HepG2 (cell line): Measurements from ENCODE around the gene DENND5B. TPM values are rescaled to one million over a fixed set of nuclear protein-coding genes. Genes with fewer than 3 reads are reported as not detected.

ENCODE experiments used
- ATAC-seq: fragments of 200-7000 bp; cut with Tn5 transposase; 3 replicates; pipeline ENCODE4 v1.9.1; 2020; ENCODE audit warnings: mild to moderate bottlenecking, moderate library complexity
- BruUV-seq: library from RNA; stranded (reverse); fragments of 400-500 nt; replicated peaks from 2 replicates; lab custom pipeline; 2021; lab: Mats Ljungman, UMichigan
- CTCF ChIA-PET: fragments of 300-600 bp; formaldehyde crosslinking; extraction: SDS; loops from one replicate; lab custom pipeline; 2021; ENCODE audit warnings: low total read pairs, inconsistent platforms, low intra/inter-chr PET ratio; lab: Yijun Ruan, JAX
- POLR2A ChIA-PET: fragments of 350-600 bp; sonication (Branson Sonifier 250); formaldehyde crosslinking; loops from one replicate; lab custom pipeline; 2020; ENCODE audit warnings: antibody characterized with exemption, inconsistent platforms; lab: Yijun Ruan, JAX
- DNase-seq: peaks from one replicate; pipeline ENCODE4 v3.0.0-alpha.2; 2015; ENCODE audit warnings: low spot score
- FAIRE-seq: peaks from 3 replicates; lab custom pipeline; 2011; peaks lifted over from hg19 to GRCh38; lab: Jason Lieb, UNC
- H2AFZ ChIP-seq: one replicate; pipeline ENCODE4 v1.6.1; 2011; ENCODE audit warnings: low read length, inconsistent platforms
- H3K27ac ChIP-seq: fragments of 300-600 bp; 3 replicates; pipeline ENCODE4 v1.8.0; 2011; ENCODE audit warnings: mixed run types, mild to moderate bottlenecking, mixed read lengths, low read length, inconsistent platforms; ENCODE audit not compliant: insufficient read depth; ENCODE audit errors: extremely low read length
- H3K27me3 ChIP-seq, 2 experiments: fragments of 200-600 bp in 1 of 2; 2 replicates in 1 of 2; 3 replicates in 1 of 2; pipeline versions ENCODE4 v1.6.0 to v1.8.0; 2011; ENCODE audit warnings: low read length in 2 of 2, mild to moderate bottlenecking in 2 of 2, moderate library complexity in 2 of 2, inconsistent platforms in 1 of 2; ENCODE audit not compliant: insufficient read depth in 2 of 2, control insufficient read depth in 1 of 2
- H3K36me3 ChIP-seq, 2 experiments: fragments of 200-600 bp in 1 of 2; replicated peaks in 1 of 2; 2 replicates in 1 of 2; 3 replicates in 1 of 2; pipeline versions ENCODE4 v1.5.1 to v1.8.0; 2011; ENCODE audit warnings: low read length in 2 of 2, inconsistent platforms in 1 of 2; ENCODE audit not compliant: insufficient read depth in 2 of 2, control insufficient read depth in 1 of 2
- H3K4me1 ChIP-seq: 2 replicates; pipeline ENCODE4 v1.5.1; 2012; ENCODE audit warnings: low read length, inconsistent platforms; ENCODE audit not compliant: insufficient read depth
- H3K4me2 ChIP-seq: 2 replicates; pipeline ENCODE4 v1.6.0; 2011; ENCODE audit warnings: low read depth, low read length, inconsistent platforms
- H3K4me3 ChIP-seq, 3 experiments: fragments of 200-600 bp in 1 of 3; sonication (generic), shearing (Covaris generic) in 1 of 3; replicated peaks in 1 of 3; 2 replicates each; pipeline ENCODE4 v1.5.1; 2011 to 2016; ENCODE audit warnings: low read length in 3 of 3, inconsistent platforms in 2 of 3, low read depth in 2 of 3, mild to moderate bottlenecking in 2 of 3, control low read depth in 1 of 3, mixed read lengths in 1 of 3; ENCODE audit not compliant: insufficient read depth in 1 of 3
- H3K79me2 ChIP-seq: one replicate; pipeline ENCODE4 v1.6.1; 2011; ENCODE audit warnings: low read length, inconsistent platforms; ENCODE audit not compliant: insufficient read depth
- H3K9ac ChIP-seq: 2 replicates; pipeline ENCODE4 v1.6.0; 2011; ENCODE audit warnings: mild to moderate bottlenecking, low read depth, low read length, inconsistent platforms; ENCODE audit not compliant: insufficient read depth
- H3K9me3 ChIP-seq: 2 replicates; pipeline ENCODE4 v1.5.1; 2012; ENCODE audit warnings: mild to moderate bottlenecking, low read length
- H4K20me1 ChIP-seq: 2 replicates; pipeline ENCODE4 v1.6.0; 2011; ENCODE audit warnings: inconsistent platforms, mild to moderate bottlenecking, low read length, moderate library complexity; ENCODE audit not compliant: insufficient read depth
- BRF2 ChIP-seq: sonication (generic); formaldehyde crosslinking; IDR thresholded peaks from 2 replicates; pipeline ENCODE4 v1.8.1; 2022; ENCODE audit warnings: mild to moderate bottlenecking, missing genetic modification reagents
- CENPBD1 ChIP-seq: sonication (generic); formaldehyde crosslinking; IDR thresholded peaks from 2 replicates; pipeline ENCODE4 v1.8.0; 2022; ENCODE audit warnings: missing genetic modification reagents, low read depth, mild to moderate bottlenecking, borderline replicate concordance
- GFI1 ChIP-seq: sonication (generic); formaldehyde crosslinking; IDR thresholded peaks from 2 replicates; pipeline ENCODE4 v1.5.0; 2020; ENCODE audit warnings: missing genetic modification reagents, mild to moderate bottlenecking, borderline replicate concordance
- MAF1 ChIP-seq: sonication (generic); formaldehyde crosslinking; IDR thresholded peaks from 2 replicates; pipeline ENCODE4 v1.5.0; 2020; ENCODE audit warnings: missing genetic modification reagents, borderline replicate concordance
- TAF15 ChIP-seq: fragments of 200-400 bp; formaldehyde crosslinking; IDR thresholded peaks from one replicate; pipeline ENCODE4 v1.6.1; 2018; ENCODE audit warnings: mild to moderate bottlenecking, low read depth, low read length; ENCODE audit not compliant: poor library complexity, severe bottlenecking
- ZBTB33 ChIP-seq: sonication (generic); formaldehyde crosslinking; IDR thresholded peaks from 2 replicates; pipeline ENCODE4 v1.4.0; 2020; ENCODE audit warnings: missing genetic modification reagents
- ZNF138 ChIP-seq: sonication (generic); formaldehyde crosslinking; IDR thresholded peaks from 2 replicates; pipeline ENCODE4 v1.5.0; 2020; ENCODE audit warnings: mild to moderate bottlenecking, low read depth, missing genetic modification reagents
- WGBS: methylation state at CpG from one replicate; pipeline ENCODE4 v1.1.6; 2017; ENCODE audit warnings: low lambda C conversion rate; 5-methylcytosine and 5-hydroxymethylcytosine counted together
- in situ Hi-C: cut with HindIII; loops from 2 replicates; pipeline ENCODE4 v1.10.0; 2017; ENCODE audit warnings: low pct_unique_long_range_greater_than_20kb; ENCODE audit not compliant: extremely low pct_ligation_motif_present
- intact Hi-C: fragments of 100-400 bp; cut with micrococcal nuclease; formaldehyde crosslinking; loops from one replicate; pipeline ENCODE4 v1.10.0; 2022; ENCODE audit not compliant: unreplicated experiment
- polyA plus RNA-seq, 8 experiments: library from polyadenylated mRNA; depleted of rRNA in 3 of 8; stranded (reverse) in 7 of 8; unstranded in 1 of 8; fragments of >200 nt; fragmentation: Illumina TruSeq in 4 of 8; extraction: Trizol in 4 of 8; gene quantifications; 2 replicates each; pipeline versions ENCODE4 v1.2.1 to v1.2.3, GENCODE V29; 2011 to 2016; ENCODE audit warnings: low read depth in 4 of 8, missing spikeins in 1 of 8, mixed read lengths in 1 of 8; ENCODE audit not compliant: insufficient read depth in 1 of 8
- total RNA-seq, 5 experiments: library from RNA; depleted of rRNA; stranded (reverse); fragments of >200 nt; fragmentation: Illumina TruSeq; extraction: Trizol; gene quantifications; 2 replicates each; pipeline ENCODE4 v1.2.3, GENCODE V29; 2016; ENCODE audit warnings: low read depth in 1 of 5

Gene DENND5B
- total and polyA plus RNA-seq, 2 of the 13 experiments (the other 11 are each of a cell fraction or from before 2014, with no cell fraction given): 14.7 to 18.7 TPM

- no peak overlapping the region for H2AFZ ChIP-seq
- H3K27ac ChIP-seq: no peak overlapping the region
- ChIA-PET CTCF (no interaction called here), POLR2A (no interaction called here)
- no peak overlapping the region for H3K9ac ChIP-seq
- no peak overlapping the region for H3K4me2 ChIP-seq
- ATAC-seq (no peak), DNase-seq (no peak), FAIRE-seq (no peak)
- intact Hi-C loops (loop anchor here (5.0 kb wide), 1 partner anchor 152 kb away; no protein-coding TSS in a partner anchor), in situ Hi-C loops (no loop called here)
- H3K4me1 ChIP-seq: peaks cover 37% of the 10 kb centered on the region
- no peak overlapping the region for H3K4me3 ChIP-seq
- peaks cover 86% of the 10 kb centered on the region for H3K79me2 ChIP-seq
- H4K20me1 ChIP-seq: peaks cover 13% of the 10 kb centered on the region; the same call in 1 of the 2 replicates
- no peaks in the 10 kb centered on the region for H3K9me3 ChIP-seq
- no TSS peak for BruUV-seq
- no peaks in the 10 kb centered on the region for H3K36me3 ChIP-seq
- H3K27me3 ChIP-seq: no peaks in the 10 kb centered on the region
- TF ChIP-seq GFI1 (CRISPR knock-in tag) (no peak), MAF1 (CRISPR knock-in tag) (no peak), ZNF138 (CRISPR knock-in tag) (no peak), ZBTB33 (CRISPR knock-in tag) (peak; percentile 22; the same call in 1 of the 2 replicates), BRF2 (CRISPR knock-in tag) (no peak), TAF15 (no peak), CENPBD1 (CRISPR knock-in tag) (no peak)
- 82% methylated on average over 6 of the region's 6 CpGs for WGBS
Measured at GRCh38 chr12:31584782-31585181, 6.2 kb downstream of the DENND5B start.
